HS-27A (cell line): ENCODE measurements around the gene AKNAD1.

Experiments used
- DNase-seq: peaks from one replicate; pipeline ENCODE4 v3.0.0-alpha.2; 2012; ENCODE audit warnings: low read depth, missing footprints

AKNAD1 gene

GRCh38 chr1:108780937-108781574 lies 75.8 kb downstream of the AKNAD1 start:
- DNase-seq: no peak

- DNase-seq: no peak
These were observed 77.4 kb downstream of the AKNAD1 start for GRCh38 chr1:108779455-108779854.

GRCh38 chr1:108777839-108778238 lies 79.1 kb downstream of the AKNAD1 start:
- no peak for DNase-seq

- DNase-seq: no peak
These were observed 89.2 kb downstream of the AKNAD1 start for GRCh38 chr1:108767708-108768107.

- no peak for DNase-seq
These were observed 89.8 kb downstream of the AKNAD1 start for GRCh38 chr1:108767115-108767514.
